NCI-H1105 treated with DMSO at 0.1 percent for 48 hours (cell line): Measurements from ENCODE around the gene CDY2A.
"Not testable (repeated sequence)": the region's sequence is repeated elsewhere in the genome, so short reads cannot be mapped to it uniquely, and the experiment has no call there.

Experiments used
- DNase-seq: peaks from one replicate; lab custom pipeline; 2025; lab: John Stamatoyannopoulos, UW

CDY2A gene

DNA sequence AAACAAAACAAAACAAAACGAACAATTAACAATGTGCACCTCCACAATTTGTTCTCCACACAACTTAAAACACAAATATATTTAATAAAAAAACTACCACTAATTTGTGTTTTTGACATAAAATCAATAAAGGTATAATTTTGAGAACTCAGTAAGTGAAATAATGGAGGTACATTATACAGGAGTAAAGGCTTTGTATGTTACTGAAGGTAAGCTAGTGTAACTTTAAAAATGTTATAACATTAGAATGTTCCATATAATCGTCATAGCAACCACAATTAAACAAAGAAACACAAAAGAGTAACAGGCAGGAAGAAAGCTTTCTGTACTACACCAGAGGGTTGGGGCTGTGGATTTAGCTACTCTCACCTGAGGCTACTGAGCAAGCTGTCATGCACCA, at the start of gene CDY2A:
CDY2A (plus strand) TSS at position 301 of the 400 bp plus-strand sequence. CDS start 328 bp downstream, outside the sequence.
- DNase-seq, result not testable (repeated sequence)

DNA sequence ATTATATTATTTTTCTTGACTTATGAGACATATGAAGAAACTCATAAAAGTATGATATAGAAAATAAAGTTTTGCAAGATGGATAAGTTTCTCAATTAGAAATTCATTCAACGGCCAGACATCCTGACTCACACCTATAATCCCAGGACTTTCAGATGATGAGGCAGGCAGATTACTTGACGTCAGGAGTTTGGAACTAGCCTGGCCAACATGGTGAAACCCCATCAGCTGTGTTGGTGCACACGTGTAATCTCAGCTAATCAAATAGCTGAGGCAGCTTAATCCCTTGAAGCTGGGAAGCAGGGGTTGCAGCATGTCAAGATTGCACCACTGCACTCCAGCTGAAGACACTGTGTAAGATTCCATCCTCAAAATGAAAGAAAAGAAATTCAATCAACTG, 28.0 kb upstream of the CDY2A start:
- not testable (repeated sequence) for DNase-seq

- DNase-seq, result not testable (repeated sequence)
These were observed 27.3 kb upstream of the CDY2A start for GRCh38 chrY:17998266-17998665.

DNA sequence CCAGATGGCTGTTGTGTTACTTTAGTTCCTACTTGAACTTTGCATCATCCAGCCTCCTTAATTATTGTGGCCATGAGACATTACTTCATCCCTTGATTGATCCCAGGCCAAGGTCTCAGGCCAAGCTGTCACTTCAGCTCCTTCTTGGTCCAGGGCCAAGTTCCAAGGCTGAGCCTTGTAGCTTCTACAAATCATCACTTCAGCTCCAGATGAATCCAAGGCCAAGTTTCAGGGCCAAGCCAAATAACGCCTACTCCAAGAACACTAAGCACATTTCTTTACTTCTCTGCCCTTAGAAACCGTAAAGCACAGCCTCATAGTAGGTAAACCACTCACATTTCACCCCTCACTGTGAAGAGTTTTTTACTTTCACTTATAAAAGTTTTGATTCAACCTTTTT, 1.7 kb upstream of the CDY2A start:
- not testable (repeated sequence) for DNase-seq

- DNase-seq, result not testable (repeated sequence)
These were observed 3.3 kb downstream of the CDY2A start for GRCh38 chrY:18028845-18029244.

DNA sequence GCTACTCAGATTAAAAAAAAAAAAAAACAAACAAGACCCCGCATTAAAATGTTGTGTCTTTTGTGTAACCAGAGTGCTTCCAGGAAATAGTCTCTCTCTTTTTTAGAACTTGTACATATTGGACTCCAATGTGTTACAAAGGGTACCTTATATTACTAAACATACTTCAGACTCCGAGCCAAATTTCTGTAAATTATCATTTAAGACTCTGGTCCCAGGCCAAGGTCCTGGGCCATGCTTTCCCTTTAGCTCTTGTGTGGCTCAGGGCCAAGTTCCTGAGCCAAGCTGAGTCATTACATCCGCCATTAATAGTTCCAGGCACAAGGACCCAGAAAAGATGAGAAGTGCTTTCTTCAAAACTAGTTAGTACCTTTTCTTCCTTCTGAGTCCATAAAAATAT, 4.6 kb downstream of the CDY2A start:
- not testable (repeated sequence) for DNase-seq

DNA sequence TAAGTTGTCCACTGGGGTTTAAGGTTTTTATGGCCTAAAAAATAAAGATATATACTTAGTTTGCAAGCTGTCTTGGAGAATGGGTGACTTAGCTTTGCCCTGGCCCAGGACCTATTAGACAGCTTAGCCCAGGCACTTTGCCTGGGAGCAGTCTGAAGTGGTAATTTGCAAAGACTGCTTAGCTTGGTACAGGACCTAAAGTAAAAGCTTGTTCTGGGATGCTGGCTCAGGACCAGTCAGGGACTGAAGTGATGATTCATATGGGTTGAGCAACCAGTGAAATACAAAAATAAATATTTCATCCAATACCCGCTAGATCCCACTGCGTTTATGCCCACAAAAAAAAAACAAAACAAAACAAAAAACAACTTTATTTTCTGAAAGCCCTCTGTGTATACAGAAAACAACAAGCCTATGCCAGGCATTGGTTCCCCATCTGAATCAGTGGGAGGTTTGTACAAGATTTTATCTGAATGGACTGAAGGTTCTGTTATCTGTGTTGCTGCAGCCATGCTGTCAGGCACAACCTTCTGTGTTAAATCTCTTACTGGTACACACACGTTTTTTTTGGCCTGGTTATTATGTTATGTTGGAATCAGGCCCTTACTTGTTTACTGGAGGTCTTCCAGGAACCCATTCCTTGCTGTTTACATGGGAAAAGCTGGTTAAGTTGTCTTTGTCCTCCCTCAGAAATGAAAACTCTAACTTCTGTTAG, 8.7 kb downstream of the CDY2A start:
- DNase-seq, result not testable (repeated sequence)

- not testable (repeated sequence) for DNase-seq
These were observed 9.3 kb downstream of the CDY2A start for GRCh38 chrY:18034864-18035263.

DNA sequence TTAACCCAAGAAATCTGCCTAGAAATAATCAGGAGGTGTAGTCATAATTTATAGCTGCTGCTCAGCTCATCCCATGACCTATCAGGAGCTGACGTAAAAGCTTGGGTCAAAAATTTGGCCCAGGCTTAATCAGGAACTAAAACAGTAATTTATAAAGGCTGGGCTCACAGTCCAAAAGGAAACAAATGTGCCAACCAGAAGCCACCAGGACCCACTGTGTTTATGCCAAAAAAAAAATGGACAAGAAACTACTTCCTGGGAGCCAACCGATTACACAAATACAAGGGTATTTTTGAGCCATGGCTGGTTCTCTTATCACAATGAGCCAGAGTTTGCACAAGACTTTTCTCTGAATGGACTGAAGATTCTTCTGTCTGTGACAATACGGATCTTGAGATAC, 19.4 kb downstream of the CDY2A start:
- DNase-seq, result not testable (repeated sequence)

GRCh38 chrY:18048149-18049040, 22.8 kb downstream of the CDY2A start:
- not testable (repeated sequence) for DNase-seq

DNA sequence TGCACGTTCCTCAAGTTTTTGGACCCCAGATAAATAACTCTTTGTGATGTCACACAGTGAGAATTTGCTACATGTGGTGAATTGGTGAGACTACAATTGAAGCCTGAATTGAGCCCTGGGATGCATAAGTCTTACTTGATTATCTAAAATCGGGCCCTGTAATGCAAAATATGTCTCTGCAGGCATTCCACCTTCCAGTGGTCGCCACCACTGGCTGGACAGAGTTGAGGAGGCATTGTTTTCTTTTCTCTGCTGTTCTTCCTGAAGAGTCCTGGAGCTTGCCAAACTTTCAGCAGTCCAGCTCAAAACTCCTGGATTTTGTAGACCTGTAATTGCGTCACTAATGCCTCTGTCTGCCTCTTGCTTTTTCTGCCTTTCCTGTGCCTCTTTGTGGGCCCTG, 23.5 kb downstream of the CDY2A start:
- DNase-seq, result not testable (repeated sequence)

- DNase-seq, result not testable (repeated sequence)
These were observed 30.9 kb downstream of the CDY2A start for GRCh38 chrY:18056473-18056872.

DNA sequence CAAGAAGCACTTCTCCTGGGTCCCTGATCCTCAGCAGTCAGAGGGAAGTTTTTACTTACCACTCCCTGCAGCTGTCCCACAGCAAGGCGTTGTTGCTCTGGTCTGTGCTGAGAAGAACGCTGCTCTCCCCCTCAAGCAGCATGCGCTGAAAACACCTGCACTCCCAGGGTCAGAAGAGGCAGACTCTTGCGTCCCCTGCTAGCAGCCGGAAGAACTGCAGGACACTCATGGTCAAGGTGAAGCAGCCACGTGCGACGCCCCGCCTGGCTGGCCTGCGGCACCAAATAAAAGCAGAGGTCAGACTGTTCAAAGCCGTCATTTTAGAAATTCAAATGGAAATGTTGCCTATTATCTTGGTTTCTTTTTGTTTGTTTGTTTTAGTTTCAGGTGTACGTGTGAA, 47.9 kb downstream of the CDY2A start:
- not testable (repeated sequence) for DNase-seq
